GM12874 (cell line): ENCODE measurements around the gene DCUN1D3.

Experiments
- TF ChIP-seq, protein P1 (sequence below): IDR thresholded peaks from 2 replicates; pipeline ENCODE4 v1.5.1; 2011; ENCODE audit warnings: low read depth, mild to moderate bottlenecking, control low read depth, low read length, moderate library complexity; ENCODE audit not compliant: insufficient read depth

Gene DCUN1D3

GRCh38 chr16:20881503-20881878 lies 18.7 kb downstream of the DCUN1D3 start:
- TF ChIP-seq, protein P1, sequence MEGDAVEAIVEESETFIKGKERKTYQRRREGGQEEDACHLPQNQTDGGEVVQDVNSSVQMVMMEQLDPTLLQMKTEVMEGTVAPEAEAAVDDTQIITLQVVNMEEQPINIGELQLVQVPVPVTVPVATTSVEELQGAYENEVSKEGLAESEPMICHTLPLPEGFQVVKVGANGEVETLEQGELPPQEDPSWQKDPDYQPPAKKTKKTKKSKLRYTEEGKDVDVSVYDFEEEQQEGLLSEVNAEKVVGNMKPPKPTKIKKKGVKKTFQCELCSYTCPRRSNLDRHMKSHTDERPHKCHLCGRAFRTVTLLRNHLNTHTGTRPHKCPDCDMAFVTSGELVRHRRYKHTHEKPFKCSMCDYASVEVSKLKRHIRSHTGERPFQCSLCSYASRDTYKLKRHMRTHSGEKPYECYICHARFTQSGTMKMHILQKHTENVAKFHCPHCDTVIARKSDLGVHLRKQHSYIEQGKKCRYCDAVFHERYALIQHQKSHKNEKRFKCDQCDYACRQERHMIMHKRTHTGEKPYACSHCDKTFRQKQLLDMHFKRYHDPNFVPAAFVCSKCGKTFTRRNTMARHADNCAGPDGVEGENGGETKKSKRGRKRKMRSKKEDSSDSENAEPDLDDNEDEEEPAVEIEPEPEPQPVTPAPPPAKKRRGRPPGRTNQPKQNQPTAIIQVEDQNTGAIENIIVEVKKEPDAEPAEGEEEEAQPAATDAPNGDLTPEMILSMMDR = no peak

GRCh38 chr16:20880867-20881502 lies 19.2 kb downstream of the DCUN1D3 start:
- TF ChIP-seq, protein P1 = no peak

DNA sequence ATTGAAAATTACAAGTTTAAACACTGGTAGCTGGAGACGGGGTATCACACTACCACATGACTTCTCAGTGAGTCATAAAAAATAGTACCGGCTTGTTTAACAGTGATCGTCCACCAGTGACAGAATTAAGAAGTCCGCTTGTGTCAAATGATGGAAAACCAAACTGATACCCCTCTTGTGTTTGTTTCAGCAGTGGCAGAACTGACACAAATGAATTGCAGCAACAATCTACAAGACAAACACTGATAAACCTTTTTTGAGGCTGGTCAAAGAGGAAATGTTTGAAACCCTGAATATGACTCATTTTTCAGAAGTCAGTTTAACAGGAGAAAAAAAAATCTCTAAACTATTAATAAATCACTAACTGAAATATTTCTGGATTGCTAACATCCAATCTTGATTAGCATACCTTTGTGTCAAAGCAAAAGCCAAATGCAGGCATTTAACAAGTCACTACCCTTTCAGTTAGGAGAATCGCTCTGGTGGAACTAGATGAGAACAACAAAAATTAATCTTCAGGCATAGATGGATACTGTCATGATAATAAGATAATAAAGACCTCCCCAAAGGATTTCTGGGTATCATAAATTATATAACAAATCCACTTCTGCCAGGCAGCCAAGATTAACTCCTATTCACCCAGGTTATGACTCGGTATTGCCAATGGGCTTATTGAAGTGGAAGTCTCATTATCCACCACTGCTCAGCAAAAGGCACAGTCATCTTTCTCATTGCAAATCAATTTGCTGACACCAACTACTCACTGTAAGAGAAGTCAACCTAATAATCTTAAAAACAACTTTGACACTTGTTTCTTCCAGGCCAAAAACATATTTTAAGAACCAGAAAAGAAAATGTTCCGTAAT lies 20.8 kb downstream of the DCUN1D3 start:
- TF ChIP-seq, protein P1 = no peak

GRCh38 chr16:20878682-20879147 lies 21.4 kb downstream of the DCUN1D3 start:
- TF ChIP-seq, protein P1 = no peak

DNA sequence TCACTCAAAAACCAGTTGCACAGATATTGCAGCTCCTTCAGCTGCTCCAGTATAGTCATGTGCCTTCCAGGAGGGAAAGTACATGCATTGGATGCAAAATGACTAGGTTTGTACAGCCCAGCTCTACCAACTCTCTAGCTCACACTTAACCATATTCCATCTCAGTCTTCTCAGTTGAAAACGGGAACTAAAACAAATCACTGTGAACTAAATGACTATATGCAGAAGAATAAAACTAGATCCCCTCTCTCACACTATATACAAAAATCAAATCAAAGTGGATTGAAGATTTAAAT lies 24.9 kb downstream of the DCUN1D3 start:
- TF ChIP-seq, protein P1 = no peak

DNA sequence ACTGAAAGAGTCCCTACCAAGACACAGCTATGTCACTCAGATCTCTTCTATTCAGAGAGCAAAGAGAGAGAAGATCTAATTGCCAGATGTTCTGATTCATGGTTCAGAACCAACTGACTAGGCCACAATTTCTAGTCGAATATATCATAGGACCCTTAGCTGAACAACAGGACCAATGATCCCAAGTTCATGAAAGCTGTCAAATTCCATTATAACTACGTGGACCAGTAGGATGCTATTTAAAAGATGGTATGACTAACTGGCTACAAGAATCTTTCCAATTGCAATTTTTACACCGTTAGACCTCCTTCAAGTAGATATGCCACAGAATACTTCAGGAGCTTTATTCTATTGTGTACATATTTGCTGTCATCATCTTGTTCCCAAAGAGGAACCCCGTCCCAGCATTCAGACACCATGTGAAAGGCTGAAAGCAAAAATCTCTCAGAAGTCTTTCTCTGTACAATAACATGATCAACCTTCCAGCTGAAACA lies 26.0 kb downstream of the DCUN1D3 start:
- TF ChIP-seq, protein P1 = no peak

DNA sequence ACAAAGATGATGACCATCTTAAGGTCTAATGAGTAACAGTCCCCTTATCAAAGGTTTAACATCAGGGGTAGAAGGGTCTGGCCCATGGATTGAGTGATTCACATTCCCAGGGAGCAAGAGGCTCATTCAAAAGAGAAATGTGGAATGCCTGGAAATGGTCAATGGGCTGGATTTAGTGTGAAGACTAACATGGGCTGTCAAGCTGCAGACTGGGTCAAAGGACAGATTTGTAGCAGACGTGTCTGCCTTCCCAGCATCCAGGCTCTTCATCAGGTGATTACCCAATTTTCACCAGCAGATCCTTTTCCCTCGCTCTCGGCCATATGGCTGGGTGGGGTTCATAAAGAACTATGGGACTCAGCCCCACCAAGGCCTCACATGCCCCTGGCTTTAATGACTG lies 26.8 kb downstream of the DCUN1D3 start:
- TF ChIP-seq, protein P1 = no peak
